GM19397 (cell line): Measurements from ENCODE around the gene PARL.
"Not testable (repeated sequence)": the region's sequence is repeated elsewhere in the genome, so short reads cannot be mapped to it uniquely, and the experiment has no call there.

Source experiments
- ATAC-seq: cut with Tn5 transposase; IDR thresholded peaks from one replicate; pipeline ENCODE4 v1.9.1; 2021; ENCODE audit warnings: mild to moderate bottlenecking, moderate library complexity; ENCODE audit not compliant: unreplicated experiment

The PARL gene

DNA sequence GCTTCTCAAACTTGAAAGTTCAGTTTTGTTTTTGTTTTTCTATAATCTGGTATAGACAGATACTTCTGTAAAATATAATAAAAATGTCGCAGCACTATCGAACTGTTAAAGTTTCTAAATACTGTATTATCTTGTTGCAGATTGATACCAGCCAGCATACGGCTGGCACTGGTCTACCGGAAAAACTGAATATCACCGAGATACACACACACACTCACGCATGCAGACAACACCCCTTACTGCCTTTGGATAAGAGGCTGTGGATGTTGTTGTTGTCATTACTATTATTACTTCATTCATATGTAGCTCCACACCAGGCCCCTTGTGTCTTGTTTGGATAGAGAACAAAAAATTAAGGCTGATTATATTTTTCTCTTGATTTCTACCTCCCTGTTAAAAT, 91.7 kb downstream of the PARL start:
- ATAC-seq, result no peak

DNA sequence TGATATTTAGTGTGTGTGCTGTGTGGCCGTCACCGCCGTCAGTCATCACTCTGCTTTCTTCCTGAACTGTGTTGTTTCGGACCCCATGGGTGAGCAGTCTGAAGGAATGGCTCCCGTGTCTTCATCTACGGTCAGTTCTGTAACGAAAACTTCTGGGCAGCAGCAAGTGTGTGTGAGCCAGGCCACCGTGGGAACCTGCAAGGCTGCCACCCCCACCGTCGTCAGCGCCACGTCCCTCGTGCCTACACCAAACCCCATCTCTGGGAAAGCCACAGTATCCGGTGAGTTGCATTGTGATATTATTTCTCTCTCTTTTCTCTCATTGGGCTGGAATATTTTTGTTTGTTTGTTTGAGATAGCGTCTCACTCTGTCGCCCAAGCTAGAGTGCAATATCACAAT, 94.0 kb downstream of the PARL start:
- no peak for ATAC-seq

DNA sequence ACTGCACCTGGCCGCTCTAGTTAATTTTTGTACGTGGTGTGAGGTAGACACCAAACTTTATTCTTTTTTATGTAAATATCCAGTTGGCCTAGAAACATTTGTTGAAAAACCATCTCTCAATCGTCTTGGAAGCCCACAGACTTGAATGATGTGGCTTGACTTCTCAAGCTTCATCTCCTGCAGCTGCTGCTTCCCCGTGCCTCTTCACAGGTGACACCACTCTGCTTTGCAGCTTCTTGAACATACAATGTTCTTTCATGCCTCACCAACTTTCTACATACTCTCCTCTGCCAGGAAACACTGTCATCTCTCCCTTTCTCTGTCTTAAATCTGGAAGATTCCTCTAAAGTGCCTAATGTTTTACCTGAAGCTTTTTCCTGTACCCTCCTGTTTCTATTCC, 94.9 kb downstream of the PARL start:
- no peak for ATAC-seq

DNA sequence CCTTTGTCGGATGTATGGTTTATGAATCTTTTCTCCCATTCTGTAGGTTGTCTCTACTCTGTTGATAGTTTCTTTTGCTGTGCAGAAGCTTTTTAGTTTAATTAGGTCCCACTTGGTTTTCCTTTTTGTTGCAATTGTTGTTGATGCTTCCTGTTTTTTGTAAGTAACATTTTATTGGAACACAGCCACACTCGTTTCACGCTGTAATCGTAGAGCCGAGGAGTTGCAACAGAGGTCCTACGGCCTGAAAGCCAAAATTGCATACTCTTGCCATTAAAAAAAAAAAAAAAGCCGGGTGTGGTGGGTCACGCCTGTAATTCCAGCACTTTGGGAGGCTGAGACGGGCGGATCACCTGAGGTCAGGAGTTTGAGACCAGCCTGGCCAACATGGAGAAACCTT, 100.2 kb downstream of the PARL start:
- not testable (repeated sequence) for ATAC-seq

DNA sequence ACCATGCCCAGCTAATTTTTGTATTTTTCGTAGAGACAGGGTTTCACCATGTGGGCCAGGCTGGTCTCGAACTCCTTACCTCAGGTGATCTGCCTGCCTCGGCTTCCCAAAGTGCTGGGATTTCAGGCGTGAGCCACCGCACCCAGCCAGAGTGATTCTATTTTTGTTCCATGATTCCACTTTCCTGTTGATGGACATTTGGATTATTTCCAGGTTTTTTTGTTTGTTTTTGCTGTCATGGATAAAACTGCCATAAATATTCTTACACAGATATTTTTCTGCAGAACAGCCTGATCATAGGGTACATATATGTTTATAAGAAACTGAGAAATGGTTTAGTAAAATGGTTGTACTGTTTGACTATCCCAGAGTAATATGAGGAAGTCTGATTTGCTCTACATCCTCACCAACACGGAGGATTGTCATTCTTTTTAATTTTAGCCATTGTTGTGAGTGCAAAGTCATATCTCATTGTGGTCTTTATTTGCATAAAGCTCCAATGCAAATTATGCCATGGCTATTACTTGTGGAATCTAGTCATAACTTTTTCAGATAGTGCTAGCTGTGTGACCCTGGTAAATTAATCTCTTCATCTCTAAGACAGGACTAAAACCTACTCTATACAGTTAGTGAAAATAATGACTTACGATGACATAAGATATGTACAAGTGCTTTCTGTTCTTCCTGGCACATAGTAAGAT, 102.0 kb downstream of the PARL start:
- ATAC-seq, result no peak

DNA sequence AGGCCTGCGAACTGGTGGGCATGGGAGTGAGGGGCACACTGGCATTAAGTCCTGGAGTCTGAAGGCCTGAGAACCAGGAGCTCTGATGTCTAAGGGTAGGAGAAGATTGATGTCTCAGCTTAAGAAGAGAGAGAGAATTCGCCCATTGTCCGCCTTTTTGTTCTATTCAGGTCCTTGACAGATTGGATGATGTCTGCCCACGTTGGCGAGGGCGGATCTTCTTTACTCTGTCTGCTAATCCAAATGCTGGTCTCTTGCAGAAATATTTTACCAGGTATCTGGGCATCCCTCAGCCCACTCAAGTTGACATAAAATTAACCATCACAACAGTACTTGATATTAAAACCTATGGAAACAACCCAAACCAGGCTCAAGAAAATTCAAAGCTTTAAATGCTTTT, 103.4 kb downstream of the PARL start:
- no peak for ATAC-seq

DNA sequence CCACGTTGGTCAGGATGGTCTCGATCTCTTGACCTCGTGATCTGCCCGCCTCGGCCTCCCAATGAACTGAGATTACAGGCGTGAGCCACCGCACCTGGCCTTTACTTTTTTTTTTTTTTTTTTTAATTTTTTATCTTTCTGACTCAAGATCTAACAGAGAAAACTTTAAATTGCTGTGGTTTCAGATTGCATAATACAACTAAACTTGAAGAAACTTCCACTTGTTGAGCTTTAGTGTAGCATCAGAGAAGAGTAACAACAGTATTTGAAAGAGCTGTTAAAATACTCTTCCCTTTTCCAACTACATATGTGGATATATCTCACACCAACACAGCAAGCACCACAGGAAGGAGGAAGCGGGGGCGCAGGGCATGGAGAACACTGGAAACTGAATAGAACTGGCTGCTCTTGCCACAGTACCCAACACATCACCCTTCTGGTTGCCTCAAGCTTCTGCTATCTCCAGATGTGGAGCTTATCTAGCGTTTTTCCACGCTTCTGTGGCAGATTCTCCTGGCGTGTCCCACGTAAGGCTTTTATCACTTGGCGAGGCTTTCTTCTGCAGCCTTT, 104.7 kb downstream of the PARL start:
- no peak for ATAC-seq
